ENCODE data around the gene DGKB.

- no peak for TF ChIP-seq CTCF (IDR thresholded peaks at IDR 0.05)
- TF ChIP-seq POLR2A (IDR thresholded peaks at IDR 0.05; ENCODE audit: low read length), result no peak
- no peak for TF ChIP-seq CHD2 (IDR thresholded peaks at IDR 0.05; ENCODE audit: low read length, partially characterized antibody)
- no peak for TF ChIP-seq ZSCAN20 (CRISPR knock-in tag; IDR thresholded peaks at IDR 0.05)
- TF ChIP-seq EHMT2 (IDR thresholded peaks at IDR 0.05; ENCODE audit: low read depth), result no peak
- TF ChIP-seq JUN (IDR thresholded peaks at IDR 0.05), result no peak
- TF ChIP-seq, protein P1, sequence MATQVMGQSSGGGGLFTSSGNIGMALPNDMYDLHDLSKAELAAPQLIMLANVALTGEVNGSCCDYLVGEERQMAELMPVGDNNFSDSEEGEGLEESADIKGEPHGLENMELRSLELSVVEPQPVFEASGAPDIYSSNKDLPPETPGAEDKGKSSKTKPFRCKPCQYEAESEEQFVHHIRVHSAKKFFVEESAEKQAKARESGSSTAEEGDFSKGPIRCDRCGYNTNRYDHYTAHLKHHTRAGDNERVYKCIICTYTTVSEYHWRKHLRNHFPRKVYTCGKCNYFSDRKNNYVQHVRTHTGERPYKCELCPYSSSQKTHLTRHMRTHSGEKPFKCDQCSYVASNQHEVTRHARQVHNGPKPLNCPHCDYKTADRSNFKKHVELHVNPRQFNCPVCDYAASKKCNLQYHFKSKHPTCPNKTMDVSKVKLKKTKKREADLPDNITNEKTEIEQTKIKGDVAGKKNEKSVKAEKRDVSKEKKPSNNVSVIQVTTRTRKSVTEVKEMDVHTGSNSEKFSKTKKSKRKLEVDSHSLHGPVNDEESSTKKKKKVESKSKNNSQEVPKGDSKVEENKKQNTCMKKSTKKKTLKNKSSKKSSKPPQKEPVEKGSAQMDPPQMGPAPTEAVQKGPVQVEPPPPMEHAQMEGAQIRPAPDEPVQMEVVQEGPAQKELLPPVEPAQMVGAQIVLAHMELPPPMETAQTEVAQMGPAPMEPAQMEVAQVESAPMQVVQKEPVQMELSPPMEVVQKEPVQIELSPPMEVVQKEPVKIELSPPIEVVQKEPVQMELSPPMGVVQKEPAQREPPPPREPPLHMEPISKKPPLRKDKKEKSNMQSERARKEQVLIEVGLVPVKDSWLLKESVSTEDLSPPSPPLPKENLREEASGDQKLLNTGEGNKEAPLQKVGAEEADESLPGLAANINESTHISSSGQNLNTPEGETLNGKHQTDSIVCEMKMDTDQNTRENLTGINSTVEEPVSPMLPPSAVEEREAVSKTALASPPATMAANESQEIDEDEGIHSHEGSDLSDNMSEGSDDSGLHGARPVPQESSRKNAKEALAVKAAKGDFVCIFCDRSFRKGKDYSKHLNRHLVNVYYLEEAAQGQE (IDR thresholded peaks at IDR 0.05), result no peak
- TF ChIP-seq SREBF2 (IDR thresholded peaks at IDR 0.05), result no peak
- no peak for TF ChIP-seq RCOR1 (IDR thresholded peaks at IDR 0.05; ENCODE audit: low read depth, low read length)
- no peak for TF ChIP-seq NPAS2 (CRISPR knock-in tag; IDR thresholded peaks at IDR 0.05; ENCODE audit: borderline replicate concordance)
- TF ChIP-seq MAFK (IDR thresholded peaks at IDR 0.05; ENCODE audit: partially characterized antibody), result no peak
Measured at GRCh38 chr7:14507617-14508016, 394.9 kb downstream of the DGKB start.

Measured in A549 (cell line).